Measurements from ENCODE around the gene COL9A2.

The COL9A2 gene

DNA sequence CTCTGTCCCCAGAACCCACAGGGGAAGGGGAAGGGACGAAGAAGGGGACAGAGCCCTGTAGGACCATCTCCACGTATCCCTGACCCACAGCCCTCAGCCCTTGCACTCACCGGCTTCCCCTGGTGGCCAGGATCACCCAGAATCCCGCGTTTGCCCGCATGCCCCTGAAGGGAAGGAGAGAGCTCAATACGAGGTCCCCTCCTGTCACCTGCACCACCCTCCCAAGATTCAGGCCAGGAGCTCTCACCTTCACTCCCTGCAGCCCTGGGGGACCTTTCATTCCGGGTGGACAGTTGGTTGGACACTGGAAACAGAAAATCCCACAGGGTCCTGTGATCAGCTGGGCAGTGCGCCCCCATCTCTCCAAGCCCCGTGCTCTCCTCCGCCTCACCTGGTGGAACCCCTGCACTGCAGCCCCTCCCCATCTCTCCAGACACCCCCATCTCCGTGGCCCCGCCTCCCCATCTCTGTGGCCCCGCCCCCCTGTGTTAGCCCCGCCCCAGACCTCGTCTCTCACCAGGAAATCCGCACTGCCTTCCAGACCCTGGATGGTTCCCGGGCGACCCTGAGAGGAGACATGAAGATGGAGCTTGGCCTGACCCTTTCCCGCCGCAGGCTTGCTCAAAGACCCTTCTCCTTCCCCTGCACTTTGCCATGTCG is 6.0 kb downstream of the COL9A2 start:
- H3K36me3 ChIP-seq (ENCODE audit: control insufficient read depth, insufficient read depth, low read length): peaks cover 4% of the 10 kb centered on the region; the same call in 1 of the 2 replicates
- no peak overlapping the region for H3K4me3 ChIP-seq (ENCODE audit: low read depth, low read length)
- no peak overlapping the region for H3K27ac ChIP-seq (ENCODE audit: low read depth, low read length)
- H3K9me3 ChIP-seq (ENCODE audit: control insufficient read depth, insufficient read depth, low read depth, low read length): no peaks in the 10 kb centered on the region
- H3K27me3 ChIP-seq (ENCODE audit: control insufficient read depth, insufficient read depth, low read length): peaks cover 27% of the 10 kb centered on the region
- peaks cover 14% of the 10 kb centered on the region for H3K4me1 ChIP-seq (ENCODE audit: control insufficient read depth, insufficient read depth, low read length)
- no peak overlapping the region for H3K9ac ChIP-seq (ENCODE audit: low read length)

DNA sequence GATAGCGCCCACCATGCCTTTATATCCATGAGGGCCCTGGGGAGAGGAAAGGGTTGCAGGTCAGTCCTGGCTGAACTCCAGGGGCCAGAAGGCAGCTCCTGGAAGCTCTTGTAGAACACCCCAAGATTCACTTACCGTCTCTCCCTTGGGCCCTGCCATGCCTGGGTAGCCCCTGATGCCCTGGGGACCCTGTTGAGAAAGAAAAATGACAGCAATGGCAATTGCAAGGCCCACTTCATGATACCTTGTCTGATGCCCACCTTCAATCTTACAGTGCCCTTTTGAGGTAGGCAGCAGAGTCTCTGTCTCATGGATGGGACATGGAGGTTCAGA is 7.0 kb downstream of the COL9A2 start:
- Histone ChIP-seq H3K4me1 (ENCODE audit: control insufficient read depth, insufficient read depth, low read length) (peaks cover 17% of the 10 kb centered on the region), H3K27ac (ENCODE audit: low read depth, low read length) (no peak overlapping the region), H3K36me3 (ENCODE audit: control insufficient read depth, insufficient read depth, low read length) (peaks cover 4% of the 10 kb centered on the region; the same call in 1 of the 2 replicates), H3K9ac (ENCODE audit: low read length) (no peak overlapping the region), H3K4me3 (ENCODE audit: low read depth, low read length) (no peak overlapping the region), H3K9me3 (ENCODE audit: control insufficient read depth, insufficient read depth, low read depth, low read length) (no peaks in the 10 kb centered on the region), H3K27me3 (ENCODE audit: control insufficient read depth, insufficient read depth, low read length) (peaks cover 18% of the 10 kb centered on the region)

DNA sequence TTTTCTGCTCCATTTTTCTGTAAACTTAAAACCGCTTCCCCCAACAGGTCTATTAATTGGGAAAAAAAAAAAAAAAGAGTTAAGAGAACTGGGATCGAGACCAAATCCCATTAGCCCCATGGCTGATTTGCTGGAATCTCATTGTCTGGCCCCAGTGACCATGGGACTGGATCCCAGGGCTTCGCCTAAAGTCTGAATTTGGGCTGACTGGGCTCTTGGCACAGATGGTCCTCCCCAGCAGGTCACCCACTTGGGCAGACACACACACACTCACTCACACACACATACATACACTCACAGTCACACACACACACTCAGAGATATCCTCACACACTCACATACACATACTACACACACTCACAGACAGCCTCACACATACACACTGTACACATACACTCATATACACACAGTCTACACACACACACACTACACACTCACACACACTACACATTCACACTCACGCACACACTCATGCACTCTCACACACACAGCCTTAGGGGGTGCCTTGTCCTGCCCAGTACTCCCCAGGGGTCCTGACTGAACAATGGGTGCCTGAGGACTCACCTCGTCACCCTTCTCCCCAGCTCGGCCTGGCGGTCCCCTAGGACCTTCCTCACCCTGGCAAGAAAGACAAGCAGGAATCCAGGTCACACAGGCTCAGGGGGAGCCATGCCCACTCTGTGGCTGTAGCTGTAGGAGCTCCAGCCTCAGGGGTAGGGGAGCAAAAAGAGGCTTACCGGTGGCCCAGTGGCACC is 7.5 kb downstream of the COL9A2 start:
- peaks cover 12% of the 10 kb centered on the region for H3K4me1 ChIP-seq (ENCODE audit: control insufficient read depth, insufficient read depth, low read length)
- H3K4me3 ChIP-seq (ENCODE audit: low read depth, low read length): no peak overlapping the region
- H3K27me3 ChIP-seq (ENCODE audit: control insufficient read depth, insufficient read depth, low read length): peaks cover 13% of the 10 kb centered on the region
- no peaks in the 10 kb centered on the region for H3K9me3 ChIP-seq (ENCODE audit: control insufficient read depth, insufficient read depth, low read depth, low read length)
- H3K27ac ChIP-seq (ENCODE audit: low read depth, low read length): no peak overlapping the region
- H3K9ac ChIP-seq (ENCODE audit: low read length): no peak overlapping the region
- peaks cover 4% of the 10 kb centered on the region; the same call in 1 of the 2 replicates for H3K36me3 ChIP-seq (ENCODE audit: control insufficient read depth, insufficient read depth, low read length)

GRCh38 chr1:40308036-40308727 is 8.9 kb downstream of the COL9A2 start:
- Histone ChIP-seq H3K36me3 (ENCODE audit: control insufficient read depth, insufficient read depth, low read length) (peaks cover 4% of the 10 kb centered on the region; the same call in 1 of the 2 replicates), H3K4me1 (ENCODE audit: control insufficient read depth, insufficient read depth, low read length) (peaks cover 3% of the 10 kb centered on the region; the same call in 1 of the 2 replicates), H3K9me3 (ENCODE audit: control insufficient read depth, insufficient read depth, low read depth, low read length) (no peaks in the 10 kb centered on the region), H3K4me3 (ENCODE audit: low read depth, low read length) (no peak overlapping the region), H3K27me3 (ENCODE audit: control insufficient read depth, insufficient read depth, low read length) (no peaks in the 10 kb centered on the region), H3K9ac (ENCODE audit: low read length) (no peak overlapping the region), H3K27ac (ENCODE audit: low read depth, low read length) (no peak overlapping the region)

GRCh38 chr1:40307186-40307585 is 9.9 kb downstream of the COL9A2 start:
- peaks cover 4% of the 10 kb centered on the region; the same call in 1 of the 2 replicates for H3K36me3 ChIP-seq (ENCODE audit: control insufficient read depth, insufficient read depth, low read length)
- peaks cover 3% of the 10 kb centered on the region; the same call in 1 of the 2 replicates for H3K4me1 ChIP-seq (ENCODE audit: control insufficient read depth, insufficient read depth, low read length)
- H3K4me3 ChIP-seq (ENCODE audit: low read depth, low read length): no peak overlapping the region
- no peaks in the 10 kb centered on the region for H3K27me3 ChIP-seq (ENCODE audit: control insufficient read depth, insufficient read depth, low read length)
- no peak overlapping the region for H3K27ac ChIP-seq (ENCODE audit: low read depth, low read length)
- H3K9ac ChIP-seq (ENCODE audit: low read length): no peak overlapping the region
- no peaks in the 10 kb centered on the region for H3K9me3 ChIP-seq (ENCODE audit: control insufficient read depth, insufficient read depth, low read depth, low read length)

DNA sequence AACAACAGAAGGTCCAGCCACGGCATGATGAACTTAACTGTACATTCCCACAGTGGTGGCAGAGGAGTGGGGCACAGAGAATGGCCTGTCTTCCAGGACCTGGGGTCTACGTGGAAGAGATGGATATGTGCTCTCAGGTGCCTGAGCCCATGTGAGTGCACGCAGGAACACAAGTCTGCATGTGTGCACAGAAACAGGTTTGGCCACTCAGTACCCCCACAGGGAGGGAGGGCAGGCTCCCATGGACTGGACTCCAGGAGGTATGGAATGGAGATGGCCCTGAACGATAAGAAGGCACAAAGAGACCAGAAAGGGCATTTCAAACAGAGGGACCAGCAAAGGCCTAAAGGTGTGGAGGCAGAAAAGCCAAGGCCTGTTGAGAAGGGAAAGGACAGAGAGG is 10.8 kb downstream of the COL9A2 start:
- H3K36me3 ChIP-seq (ENCODE audit: control insufficient read depth, insufficient read depth, low read length): peaks cover 4% of the 10 kb centered on the region; the same call in 1 of the 2 replicates
- no peaks in the 10 kb centered on the region for H3K9me3 ChIP-seq (ENCODE audit: control insufficient read depth, insufficient read depth, low read depth, low read length)
- H3K4me1 ChIP-seq (ENCODE audit: control insufficient read depth, insufficient read depth, low read length): peaks cover 3% of the 10 kb centered on the region; the same call in 1 of the 2 replicates
- no peaks in the 10 kb centered on the region for H3K27me3 ChIP-seq (ENCODE audit: control insufficient read depth, insufficient read depth, low read length)
- H3K27ac ChIP-seq (ENCODE audit: low read depth, low read length): no peak overlapping the region
- no peak overlapping the region for H3K4me3 ChIP-seq (ENCODE audit: low read depth, low read length)
- no peak overlapping the region for H3K9ac ChIP-seq (ENCODE audit: low read length)

GRCh38 chr1:40305871-40306270 is 11.2 kb downstream of the COL9A2 start:
- peaks cover 3% of the 10 kb centered on the region; the same call in 1 of the 2 replicates for H3K4me1 ChIP-seq (ENCODE audit: control insufficient read depth, insufficient read depth, low read length)
- H3K4me3 ChIP-seq (ENCODE audit: low read depth, low read length): no peak overlapping the region
- H3K9ac ChIP-seq (ENCODE audit: low read length): no peak overlapping the region
- no peaks in the 10 kb centered on the region for H3K27me3 ChIP-seq (ENCODE audit: control insufficient read depth, insufficient read depth, low read length)
- no peaks in the 10 kb centered on the region for H3K9me3 ChIP-seq (ENCODE audit: control insufficient read depth, insufficient read depth, low read depth, low read length)
- no peak overlapping the region for H3K27ac ChIP-seq (ENCODE audit: low read depth, low read length)
- peaks cover 4% of the 10 kb centered on the region; the same call in 1 of the 2 replicates for H3K36me3 ChIP-seq (ENCODE audit: control insufficient read depth, insufficient read depth, low read length)

GRCh38 chr1:40305451-40305850 is 11.6 kb downstream of the COL9A2 start:
- H3K4me1 ChIP-seq (ENCODE audit: control insufficient read depth, insufficient read depth, low read length): peaks cover 3% of the 10 kb centered on the region; the same call in 1 of the 2 replicates
- no peaks in the 10 kb centered on the region for H3K27me3 ChIP-seq (ENCODE audit: control insufficient read depth, insufficient read depth, low read length)
- H3K9me3 ChIP-seq (ENCODE audit: control insufficient read depth, insufficient read depth, low read depth, low read length): no peaks in the 10 kb centered on the region
- no peak overlapping the region for H3K9ac ChIP-seq (ENCODE audit: low read length)
- no peak overlapping the region for H3K4me3 ChIP-seq (ENCODE audit: low read depth, low read length)
- peaks cover 4% of the 10 kb centered on the region; the same call in 1 of the 2 replicates for H3K36me3 ChIP-seq (ENCODE audit: control insufficient read depth, insufficient read depth, low read length)
- H3K27ac ChIP-seq (ENCODE audit: low read depth, low read length): no peak overlapping the region

- Histone ChIP-seq H3K9me3 (ENCODE audit: control insufficient read depth, insufficient read depth, low read depth, low read length) (no peaks in the 10 kb centered on the region), H3K27me3 (ENCODE audit: control insufficient read depth, insufficient read depth, low read length) (no peaks in the 10 kb centered on the region), H3K4me3 (ENCODE audit: low read depth, low read length) (no peak overlapping the region), H3K36me3 (ENCODE audit: control insufficient read depth, insufficient read depth, low read length) (no peaks in the 10 kb centered on the region; the same call in 1 of the 2 replicates), H3K9ac (ENCODE audit: low read length) (no peak overlapping the region), H3K27ac (ENCODE audit: low read depth, low read length) (no peak overlapping the region), H3K4me1 (ENCODE audit: control insufficient read depth, insufficient read depth, low read length) (peaks cover 3% of the 10 kb centered on the region; the same call in 1 of the 2 replicates)
These were observed 13.3 kb downstream of the COL9A2 start for GRCh38 chr1:40303790-40304189.

DNA sequence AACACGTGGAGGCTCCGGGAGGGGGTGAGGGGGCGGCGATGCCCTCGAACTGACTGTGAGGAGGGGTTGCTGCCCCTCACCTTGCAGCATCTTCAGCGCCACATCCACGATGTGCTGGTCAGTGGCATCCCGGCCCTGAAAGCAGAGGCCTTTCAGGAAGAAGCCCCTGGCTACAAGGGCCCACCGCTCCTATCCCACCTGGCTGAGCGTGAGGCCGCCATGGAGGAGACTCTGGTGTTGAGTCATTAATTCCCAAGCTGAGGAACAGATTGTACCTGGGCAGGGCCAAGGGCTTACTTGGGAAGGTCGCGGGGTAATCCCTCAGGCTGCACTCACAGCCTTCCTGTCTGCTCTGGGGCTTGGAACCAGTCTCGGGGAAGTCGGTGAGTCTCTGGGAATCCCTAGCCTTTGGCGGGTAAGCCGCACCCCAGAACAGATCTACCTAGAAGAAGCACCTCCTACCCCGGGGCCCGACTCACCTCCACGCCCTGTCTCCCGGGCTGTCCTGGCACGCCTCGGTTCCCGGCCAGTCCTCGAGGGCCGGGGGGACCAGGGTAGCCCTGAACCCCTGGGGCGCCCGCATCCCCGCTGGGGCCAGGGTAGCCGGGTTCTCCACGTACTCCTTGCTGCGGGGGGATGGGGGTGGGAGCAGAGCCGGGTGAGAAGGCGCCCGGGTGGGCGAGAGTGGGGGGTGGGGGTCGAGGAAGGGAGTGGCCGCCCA is 13.9 kb downstream of the COL9A2 start:
- no peaks in the 10 kb centered on the region for H3K9me3 ChIP-seq (ENCODE audit: control insufficient read depth, insufficient read depth, low read depth, low read length)
- H3K4me1 ChIP-seq (ENCODE audit: control insufficient read depth, insufficient read depth, low read length): peaks cover 3% of the 10 kb centered on the region; the same call in 1 of the 2 replicates
- no peaks in the 10 kb centered on the region; the same call in 1 of the 2 replicates for H3K36me3 ChIP-seq (ENCODE audit: control insufficient read depth, insufficient read depth, low read length)
- no peaks in the 10 kb centered on the region for H3K27me3 ChIP-seq (ENCODE audit: control insufficient read depth, insufficient read depth, low read length)
- no peak overlapping the region for H3K4me3 ChIP-seq (ENCODE audit: low read depth, low read length)
- no peak overlapping the region for H3K9ac ChIP-seq (ENCODE audit: low read length)
- H3K27ac ChIP-seq (ENCODE audit: low read depth, low read length): no peak overlapping the region

Measured in HUES6 (cell line).